ENCODE results near the gene ERC2.

Gene ERC2

GRCh38 chr3:56365905-56366640, 102.2 kb downstream of the ERC2 start:
- DNase-seq: no peak

DNA sequence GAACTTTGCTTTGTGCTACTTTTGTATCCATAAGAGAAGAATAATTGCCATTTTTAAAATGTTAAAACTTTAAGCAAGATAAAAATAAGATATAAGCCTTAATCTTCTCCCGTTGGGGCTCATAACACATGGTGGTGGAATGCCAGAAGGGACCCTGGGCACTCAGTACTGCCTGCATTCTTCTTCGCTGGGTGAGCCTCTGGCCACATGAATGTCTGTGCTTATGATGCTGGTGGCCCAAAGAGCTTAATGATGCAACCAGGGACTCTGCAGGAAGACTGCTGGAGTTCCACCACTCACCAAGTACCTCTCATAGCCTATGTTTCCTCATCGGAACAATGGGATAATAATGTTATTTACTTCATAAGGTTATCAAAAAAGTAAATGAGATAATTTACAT, 103.6 kb downstream of the ERC2 start:
- DNase-seq: no peak

- DNase-seq: no peak
Measured at GRCh38 chr3:56363720-56364119, 104.5 kb downstream of the ERC2 start.

DNA sequence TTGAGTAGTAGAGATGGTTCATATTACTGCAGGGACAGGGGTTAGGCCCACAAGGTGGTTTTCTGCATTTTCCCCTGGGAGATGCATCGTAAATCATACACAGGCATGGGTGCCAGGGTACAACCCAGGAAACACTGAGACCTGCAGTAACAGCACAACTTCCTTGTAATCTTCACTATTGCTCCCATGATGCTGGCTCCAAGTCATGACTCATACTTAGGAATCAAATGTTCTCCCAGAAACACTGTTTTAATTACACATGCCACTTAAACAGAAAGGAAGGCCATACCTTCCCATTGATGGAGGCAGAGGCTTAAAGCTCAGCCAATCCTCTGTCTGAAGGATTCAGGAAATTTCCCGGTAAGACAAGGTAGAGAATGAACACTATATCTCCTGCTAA, 106.5 kb downstream of the ERC2 start:
- no peak for DNase-seq

- no peak for DNase-seq
Measured at GRCh38 chr3:56357266-56357665, 111.0 kb downstream of the ERC2 start.

DNA sequence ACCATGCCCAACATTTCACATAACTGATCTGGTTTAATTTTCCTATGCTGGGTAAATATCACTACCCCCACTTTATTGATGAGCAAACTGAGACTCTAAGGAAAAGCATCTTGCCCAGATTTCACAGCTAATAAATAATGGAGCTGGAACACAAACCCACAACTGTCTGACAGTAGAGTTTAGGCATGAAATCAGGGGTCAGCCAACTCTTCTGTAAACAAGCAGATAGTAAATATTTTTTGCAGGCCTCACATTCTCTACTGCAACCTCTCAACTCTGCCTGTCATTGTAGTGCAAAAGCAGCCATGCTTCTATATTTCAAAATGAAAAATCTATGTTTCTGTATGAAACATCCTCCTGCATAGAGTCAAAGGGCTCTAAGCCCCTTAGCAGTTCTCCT, 111.5 kb downstream of the ERC2 start:
- DNase-seq: no peak

DNA sequence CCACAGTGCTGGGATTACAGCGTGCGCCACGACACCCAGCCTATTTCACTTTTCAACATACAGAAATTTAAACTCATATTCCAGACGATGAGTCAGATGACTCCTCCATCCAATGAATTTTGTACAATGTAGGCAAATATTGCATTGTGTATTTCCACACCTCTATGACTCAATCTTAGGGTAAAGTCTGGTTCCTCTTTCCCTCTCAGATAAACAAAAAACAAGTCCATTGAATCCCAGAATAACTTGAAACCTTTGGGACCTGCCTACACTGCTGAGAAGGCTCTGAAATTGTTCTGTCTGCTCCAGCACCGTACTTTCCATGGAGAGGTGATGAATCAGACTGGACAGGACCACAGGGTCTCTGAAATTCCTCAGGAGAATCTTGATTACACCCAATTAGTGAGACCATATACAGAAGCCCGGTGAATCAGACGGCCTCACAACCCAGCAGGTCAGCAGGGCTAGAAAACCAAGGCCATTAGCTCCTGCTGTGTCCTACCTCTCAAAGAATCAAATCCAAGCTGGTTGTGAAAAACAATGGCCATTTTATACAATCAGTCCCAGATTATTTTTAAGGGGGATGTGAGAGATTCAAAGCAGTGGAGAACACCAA, 112.6 kb downstream of the ERC2 start:
- no peak for DNase-seq

DNA sequence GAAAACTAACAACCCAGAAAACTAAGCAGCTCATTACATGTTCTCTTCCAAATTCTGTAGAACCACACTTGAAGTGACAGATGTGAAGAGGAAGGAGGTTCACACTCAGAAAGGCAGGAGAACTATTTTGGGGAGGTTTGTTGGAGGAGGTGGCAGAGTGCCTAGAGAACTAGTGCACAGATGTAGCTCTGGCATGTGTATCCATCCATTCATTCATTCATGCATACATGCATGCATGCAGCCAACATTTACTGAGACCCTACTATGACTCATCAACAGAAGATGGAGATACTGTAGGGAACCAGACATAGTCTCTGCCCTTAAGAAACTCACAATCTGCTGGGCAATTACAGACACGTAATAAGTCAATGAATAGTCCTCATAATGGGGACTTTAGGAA, 116.7 kb downstream of the ERC2 start:
- no peak for DNase-seq

GRCh38 chr3:56347219-56347871, 120.9 kb downstream of the ERC2 start:
- DNase-seq: peak; percentile 0

DNA sequence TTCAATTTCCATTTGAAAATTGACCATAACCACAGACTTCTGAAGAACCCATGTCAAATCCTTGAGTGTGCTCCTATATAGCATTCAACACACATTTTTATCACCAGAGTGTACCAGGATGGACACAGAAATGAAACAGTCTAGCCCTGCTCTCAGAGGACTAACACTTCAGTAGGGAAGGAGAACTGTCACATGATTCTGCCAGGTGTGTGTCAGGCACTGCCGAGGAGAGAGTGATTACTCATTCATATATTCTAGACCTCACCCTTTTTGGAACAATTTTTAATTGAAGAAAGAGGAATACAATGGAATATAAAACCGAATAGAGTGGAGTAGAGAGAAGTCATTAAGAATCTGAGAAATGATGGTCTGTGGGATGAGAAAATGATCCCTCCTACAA, 125.8 kb downstream of the ERC2 start:
- DNase-seq: no peak

DNA sequence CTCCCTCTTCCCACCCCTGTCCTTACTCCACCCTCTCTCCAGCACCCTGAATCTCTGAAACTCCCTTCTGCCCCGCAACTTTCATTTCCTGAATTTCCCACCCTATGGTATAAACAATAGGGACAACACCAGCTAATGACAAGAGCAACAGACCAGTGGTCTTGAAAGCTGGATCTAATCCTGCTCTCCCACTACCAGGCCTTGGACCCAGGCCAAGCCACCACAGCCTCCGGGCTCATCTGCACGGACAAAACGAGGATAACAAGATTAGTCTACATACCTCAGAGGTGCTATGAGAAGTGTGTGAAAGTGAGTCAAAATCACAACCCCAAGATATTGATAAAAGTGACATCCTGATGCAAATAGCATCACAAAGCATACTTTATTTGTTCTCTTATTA, 128.6 kb downstream of the ERC2 start:
- DNase-seq: no peak

DNA sequence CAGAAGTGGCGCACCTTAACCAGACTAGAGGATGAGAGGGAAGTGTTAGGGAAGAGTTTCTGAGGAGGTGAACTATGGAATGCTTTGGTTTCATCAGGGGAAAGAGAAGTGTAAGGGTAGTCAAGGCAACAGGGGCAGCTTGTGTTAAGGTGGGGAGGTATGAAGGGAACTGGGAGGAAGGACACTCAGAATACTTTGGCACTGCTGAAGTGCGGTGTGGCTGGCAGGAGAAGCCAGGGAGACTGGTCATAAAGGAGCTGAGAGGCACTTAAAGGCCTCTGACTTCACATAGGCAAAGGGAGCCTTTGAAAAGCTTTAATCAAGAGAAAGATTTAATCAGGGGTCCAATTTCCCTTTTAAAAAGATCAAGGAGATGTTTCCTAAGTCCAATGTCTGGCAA, 129.0 kb downstream of the ERC2 start:
- no peak for DNase-seq

- no peak for DNase-seq
Measured at GRCh38 chr3:56336023-56336422, 132.2 kb downstream of the ERC2 start.

- no peak for DNase-seq
Measured at GRCh38 chr3:56324473-56324872, 143.8 kb downstream of the ERC2 start.

DNA sequence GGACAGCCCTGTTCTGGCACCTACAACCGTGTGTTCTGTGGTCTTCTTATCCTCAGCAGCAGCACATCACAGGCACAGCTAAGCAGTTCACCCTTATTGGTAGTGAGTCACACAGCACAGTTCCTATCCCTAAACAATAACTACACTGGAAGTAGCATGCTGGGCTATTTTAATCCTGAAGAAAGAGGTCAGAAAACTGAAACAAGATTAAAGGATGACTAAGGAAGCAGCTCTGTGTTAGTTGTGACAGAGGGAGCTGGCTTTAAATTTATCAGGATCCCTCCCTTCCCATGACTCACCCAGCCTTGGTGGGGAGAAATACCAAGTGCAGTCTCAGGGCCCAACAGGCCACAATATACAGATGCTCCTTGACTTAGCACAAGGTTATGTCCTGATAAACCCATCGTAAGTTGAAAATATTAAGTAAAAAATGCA, 144.3 kb downstream of the ERC2 start:
- DNase-seq: no peak

- no peak for DNase-seq
Measured at GRCh38 chr3:56322862-56323261, 145.4 kb downstream of the ERC2 start.

DNA sequence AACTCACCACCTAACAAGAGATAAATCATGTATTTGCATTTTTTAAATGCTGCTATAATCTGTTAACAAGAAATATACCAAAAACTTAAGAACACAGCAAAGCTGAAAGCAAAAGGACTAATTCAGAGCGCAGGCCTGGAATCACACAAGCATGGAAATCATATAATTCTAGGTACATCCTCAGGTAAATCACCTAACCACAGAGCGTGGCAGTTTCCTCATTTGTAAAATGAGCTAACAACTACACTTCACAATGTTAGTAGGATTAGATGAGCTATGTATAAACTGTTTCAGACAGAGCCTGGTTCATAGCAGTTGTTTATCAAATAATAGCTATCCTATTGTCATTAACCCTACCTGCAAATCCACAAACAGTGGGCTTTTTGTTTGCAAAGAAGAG, 146.4 kb downstream of the ERC2 start:
- no peak for DNase-seq

- no peak for DNase-seq
Measured at GRCh38 chr3:56321383-56321782, 146.9 kb downstream of the ERC2 start.

DNA sequence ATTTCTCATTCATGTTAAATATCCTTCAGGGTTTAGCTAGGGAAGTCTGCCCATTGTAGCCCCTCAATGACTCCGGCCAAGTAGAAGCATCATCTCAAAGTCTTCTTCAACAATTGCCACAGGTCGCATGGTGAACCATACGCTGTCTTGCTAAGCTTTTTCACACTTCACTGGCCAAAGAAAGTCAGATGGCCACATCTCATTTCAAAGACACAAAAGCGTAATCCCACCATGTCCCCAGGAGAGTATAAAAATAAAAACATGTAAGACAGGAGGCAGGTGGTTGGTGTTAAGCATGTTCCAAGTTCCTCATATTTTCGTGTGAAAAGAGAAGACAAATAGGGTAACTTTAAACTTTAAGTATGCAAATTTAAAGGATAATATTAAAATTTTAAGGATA, 147.4 kb downstream of the ERC2 start:
- no peak for DNase-seq

DNA sequence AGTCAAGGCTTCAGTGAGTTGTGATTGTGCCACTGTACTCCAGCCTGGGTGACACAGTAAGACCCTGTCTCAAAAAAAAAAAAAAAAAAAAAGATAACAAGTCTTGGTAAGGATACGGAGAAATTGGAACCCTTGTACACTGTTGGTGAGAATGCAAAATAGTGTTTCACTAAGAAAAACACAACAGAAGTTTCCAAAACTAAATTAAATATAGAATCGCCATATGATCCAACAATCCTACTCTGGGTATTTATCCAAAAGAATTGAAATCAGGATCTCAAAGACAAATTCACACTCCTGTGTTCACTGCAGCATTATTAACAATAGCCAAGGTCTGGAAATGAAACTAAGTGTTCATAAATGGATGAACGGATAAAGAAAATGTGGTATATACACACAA, 149.4 kb downstream of the ERC2 start:
- DNase-seq: no peak

GRCh38 chr3:56316944-56317343, 151.3 kb downstream of the ERC2 start:
- DNase-seq: no peak

DNA sequence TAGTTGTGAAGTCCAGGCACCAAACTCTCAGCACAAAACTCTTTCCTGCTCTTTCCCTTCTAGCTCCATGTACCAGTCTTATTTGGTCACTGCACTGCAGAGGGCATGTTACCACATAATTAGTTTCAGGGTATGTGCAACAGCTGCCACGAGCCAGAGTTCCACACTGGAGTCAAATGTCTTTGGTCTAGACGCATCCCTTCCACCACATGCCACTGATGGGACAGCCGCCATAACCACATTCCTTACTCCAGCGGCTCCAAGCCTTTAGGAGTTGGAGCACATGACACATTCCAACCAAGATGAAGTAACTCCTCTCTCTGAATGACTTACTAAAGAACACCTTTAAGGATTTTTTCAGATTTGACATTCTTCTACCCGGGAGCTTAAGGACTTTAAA, 153.4 kb downstream of the ERC2 start:
- DNase-seq: no peak

- DNase-seq: no peak
Measured at GRCh38 chr3:56309465-56309864, 158.8 kb downstream of the ERC2 start.

GRCh38 chr3:56308471-56308870, 159.8 kb downstream of the ERC2 start:
- DNase-seq: no peak

GRCh38 chr3:56304069-56304468, 164.2 kb downstream of the ERC2 start:
- no peak for DNase-seq
